Chondrocyte (in vitro differentiated cells): Measurements from ENCODE around the gene GALNT2. TPM values are rescaled to one million over a fixed set of nuclear protein-coding genes. Genes with fewer than 3 reads are reported as not detected.

Experiments used
- DNase-seq: peaks from one replicate; pipeline ENCODE4 v3.0.0; 2021; ENCODE audit warnings: mixed read lengths, low spot score
- H3K27ac Mint-ChIP-seq: one replicate; pipeline ENCODE4 v1.8.0; 2021; ENCODE audit warnings: mild to moderate bottlenecking, moderate library complexity, mixed read lengths; ENCODE audit not compliant: unreplicated experiment
- H3K27me3 Mint-ChIP-seq: 2 replicates; pipeline ENCODE4 v1.8.0; 2021; ENCODE audit warnings: low read depth, mixed read lengths
- H3K36me3 Mint-ChIP-seq: 2 replicates; pipeline ENCODE4 v1.8.0; 2021; ENCODE audit warnings: low read depth, mixed read lengths
- H3K4me1 Mint-ChIP-seq: 2 replicates; pipeline ENCODE4 v1.8.0; 2021; ENCODE audit warnings: low read depth, mild to moderate bottlenecking, mixed read lengths
- H3K4me3 Mint-ChIP-seq: one replicate; pipeline ENCODE4 v1.8.0; 2021; ENCODE audit warnings: mild to moderate bottlenecking, moderate library complexity, mixed read lengths; ENCODE audit not compliant: unreplicated experiment
- H3K9me3 Mint-ChIP-seq: 2 replicates; pipeline ENCODE4 v1.8.0; 2021; ENCODE audit warnings: low read depth, mixed read lengths
- CTCF ChIP-seq: fragments of 200-600 bp; sonication (generic); IDR thresholded peaks from 2 replicates; pipeline ENCODE4 v1.5.0; 2021; ENCODE audit warnings: antibody characterized with exemption, mild to moderate bottlenecking, moderate library complexity
- total RNA-seq: library from RNA; stranded (reverse); gene quantifications from 3 replicates; pipeline ENCODE4 v1.2.1, GENCODE V29; 2021

The GALNT2 gene
- total RNA-seq, 1 donor from 2014 or later, result 223 TPM

GRCh38 chr1:230047114-230047865 is 19.7 kb upstream of the GALNT2 start:
- Mint-ChIP-seq H3K27ac (no peak overlapping the region), H3K27me3 (peaks cover 21% of the 10 kb centered on the region), H3K4me1 (no peaks in the 10 kb centered on the region), H3K36me3 (no peaks in the 10 kb centered on the region), H3K4me3 (no peak overlapping the region), H3K9me3 (no peaks in the 10 kb centered on the region)
- TF ChIP-seq CTCF, result no peak
- DNase-seq, result no peak

GRCh38 chr1:230048322-230048721 is 18.7 kb upstream of the GALNT2 start:
- H3K9me3 Mint-ChIP-seq, result peaks cover 6% of the 10 kb centered on the region
- TF ChIP-seq CTCF, result no peak
- no peak overlapping the region for H3K4me3 Mint-ChIP-seq
- no peak overlapping the region for H3K27ac Mint-ChIP-seq
- DNase-seq, result no peak
- H3K4me1 Mint-ChIP-seq, result no peaks in the 10 kb centered on the region
- peaks cover 15% of the 10 kb centered on the region for H3K27me3 Mint-ChIP-seq
- no peaks in the 10 kb centered on the region for H3K36me3 Mint-ChIP-seq

GRCh38 chr1:230048922-230049321 is 18.1 kb upstream of the GALNT2 start:
- Mint-ChIP-seq H3K27ac (no peak overlapping the region), H3K9me3 (peaks cover 6% of the 10 kb centered on the region), H3K4me1 (no peaks in the 10 kb centered on the region), H3K36me3 (no peaks in the 10 kb centered on the region), H3K4me3 (no peak overlapping the region), H3K27me3 (peaks cover 10% of the 10 kb centered on the region)
- no peak for DNase-seq
- no peak for TF ChIP-seq CTCF

GRCh38 chr1:230049731-230050130 is 17.3 kb upstream of the GALNT2 start:
- TF ChIP-seq CTCF, result no peak
- Mint-ChIP-seq H3K36me3 (no peaks in the 10 kb centered on the region), H3K27me3 (peaks cover 10% of the 10 kb centered on the region), H3K4me3 (no peak overlapping the region), H3K9me3 (peaks cover 6% of the 10 kb centered on the region), H3K4me1 (no peaks in the 10 kb centered on the region), H3K27ac (no peak overlapping the region)
- DNase-seq, result no peak

- peaks cover 6% of the 10 kb centered on the region for H3K9me3 Mint-ChIP-seq
- no peaks in the 10 kb centered on the region for H3K36me3 Mint-ChIP-seq
- peaks cover 6% of the 10 kb centered on the region for H3K27me3 Mint-ChIP-seq
- TF ChIP-seq CTCF, result no peak
- H3K4me1 Mint-ChIP-seq, result no peaks in the 10 kb centered on the region
- DNase-seq, result no peak
- no peak overlapping the region for H3K27ac Mint-ChIP-seq
- no peak overlapping the region for H3K4me3 Mint-ChIP-seq
These were observed 15.9 kb upstream of the GALNT2 start for GRCh38 chr1:230050973-230051735.
